ENCODE data around the gene GP5. TPM values are rescaled to one million over a fixed set of nuclear protein-coding genes. Genes with fewer than 3 reads are reported as not detected.

Gene GP5
- total RNA-seq, 2 donors from 2014 or later, result 0.09 to 0.13 TPM

DNA sequence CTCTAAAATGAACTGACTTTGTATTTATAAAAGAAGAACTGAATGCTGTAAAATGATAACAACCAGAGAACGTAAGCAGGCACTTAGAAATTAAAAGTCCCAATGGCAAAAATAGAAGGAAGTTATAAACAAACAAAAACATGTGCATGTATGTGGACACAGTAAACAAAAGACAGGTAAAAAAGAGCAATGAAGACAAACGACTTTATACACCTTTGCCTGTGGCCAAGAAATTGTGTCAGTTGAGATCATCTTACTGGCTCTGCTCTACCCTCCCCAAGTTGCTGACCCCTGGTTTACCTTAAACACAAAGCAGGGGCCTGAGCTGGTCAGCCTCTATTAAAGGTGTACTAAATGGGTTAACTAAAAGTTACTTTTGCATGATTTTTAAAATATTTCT is 41.7 kb upstream of the GP5 start:
- Mint-ChIP-seq H3K4me3 (peak overlapping the region; percentile 11), H3K36me3 (ENCODE audit: low read depth) (peaks cover 54% of the 10 kb centered on the region), H3K9me3 (no peaks in the 10 kb centered on the region), H3K27me3 (ENCODE audit: insufficient read depth) (no peaks in the 10 kb centered on the region), H3K4me1 (peaks cover 47% of the 10 kb centered on the region), H3K27ac (no peak overlapping the region)
- H3K27me3 ChIP-seq (ENCODE audit: control insufficient read depth, insufficient read depth, low read length, poor library complexity, severe bottlenecking), result no peaks in the 10 kb centered on the region
- 81 to 100% methylated on average over 1 to 2 of the region's 2 CpGs for WGBS, 2 experiments (ENCODE audit: insufficient coverage in 1 of 2, insufficient read length in 1 of 2)
- peaks cover 76% of the 10 kb centered on the region for H3K36me3 ChIP-seq (ENCODE audit: control insufficient read depth, insufficient read depth, low read length)
- DNase-seq, result no peak
- H3K27ac ChIP-seq (ENCODE audit: low read depth, low read length), result no peak overlapping the region
- peaks cover 11% of the 10 kb centered on the region for H3K4me1 ChIP-seq (ENCODE audit: control insufficient read depth, insufficient read depth, low read length)
- TF ChIP-seq, protein P1, sequence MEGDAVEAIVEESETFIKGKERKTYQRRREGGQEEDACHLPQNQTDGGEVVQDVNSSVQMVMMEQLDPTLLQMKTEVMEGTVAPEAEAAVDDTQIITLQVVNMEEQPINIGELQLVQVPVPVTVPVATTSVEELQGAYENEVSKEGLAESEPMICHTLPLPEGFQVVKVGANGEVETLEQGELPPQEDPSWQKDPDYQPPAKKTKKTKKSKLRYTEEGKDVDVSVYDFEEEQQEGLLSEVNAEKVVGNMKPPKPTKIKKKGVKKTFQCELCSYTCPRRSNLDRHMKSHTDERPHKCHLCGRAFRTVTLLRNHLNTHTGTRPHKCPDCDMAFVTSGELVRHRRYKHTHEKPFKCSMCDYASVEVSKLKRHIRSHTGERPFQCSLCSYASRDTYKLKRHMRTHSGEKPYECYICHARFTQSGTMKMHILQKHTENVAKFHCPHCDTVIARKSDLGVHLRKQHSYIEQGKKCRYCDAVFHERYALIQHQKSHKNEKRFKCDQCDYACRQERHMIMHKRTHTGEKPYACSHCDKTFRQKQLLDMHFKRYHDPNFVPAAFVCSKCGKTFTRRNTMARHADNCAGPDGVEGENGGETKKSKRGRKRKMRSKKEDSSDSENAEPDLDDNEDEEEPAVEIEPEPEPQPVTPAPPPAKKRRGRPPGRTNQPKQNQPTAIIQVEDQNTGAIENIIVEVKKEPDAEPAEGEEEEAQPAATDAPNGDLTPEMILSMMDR (conservative IDR thresholded peaks at IDR 0.05), result no peak
- no peaks in the 10 kb centered on the region for H3K9me3 ChIP-seq (ENCODE audit: control insufficient read depth, low read length)
- no peak overlapping the region for H3K9ac ChIP-seq (ENCODE audit: extremely low read depth, low read length, poor library complexity, severe bottlenecking)
- H3K4me3 ChIP-seq (ENCODE audit: low read length), result peak overlapping the region; percentile 47

DNA sequence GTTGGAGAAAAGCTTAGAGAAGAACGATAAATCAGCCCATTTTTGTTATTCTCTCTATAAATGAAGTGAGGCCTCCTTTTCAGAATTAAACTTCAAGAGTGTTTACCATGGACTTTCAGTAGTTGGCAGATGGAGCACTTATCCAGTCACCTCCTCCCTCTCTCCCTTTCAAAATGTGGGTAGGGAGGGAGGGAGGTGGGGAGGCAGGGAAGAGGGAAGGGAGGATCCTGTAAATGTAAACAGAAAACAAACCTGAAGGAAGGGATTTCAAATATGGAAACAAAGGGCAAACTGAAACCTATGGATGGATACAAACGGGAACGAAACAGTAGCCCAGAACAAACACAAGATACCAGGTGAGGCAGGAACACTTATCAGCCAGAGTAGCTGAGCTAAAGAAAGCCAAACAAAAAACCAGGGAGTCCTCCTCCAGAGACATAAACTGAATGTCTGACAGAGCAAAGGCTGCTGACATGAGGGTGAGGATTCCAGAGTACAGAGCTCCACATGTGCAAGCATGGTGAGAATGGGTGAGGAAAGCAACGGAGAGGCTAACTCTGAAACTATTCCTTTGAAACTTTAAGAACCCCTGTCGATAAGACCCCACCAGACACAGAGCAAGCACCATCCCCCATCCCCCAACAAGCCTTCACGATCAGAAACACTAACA is 41.0 kb upstream of the GP5 start:
- Mint-ChIP-seq H3K27me3 (ENCODE audit: insufficient read depth) (no peaks in the 10 kb centered on the region), H3K9me3 (no peaks in the 10 kb centered on the region), H3K36me3 (ENCODE audit: low read depth) (peaks cover 60% of the 10 kb centered on the region), H3K27ac (peak overlapping the region; percentile 9), H3K4me3 (peak overlapping the region; percentile 11), H3K4me1 (peaks cover 43% of the 10 kb centered on the region)
- Histone ChIP-seq H3K4me3 (ENCODE audit: low read length) (peak overlapping the region; percentile 47), H3K9me3 (ENCODE audit: control insufficient read depth, low read length) (no peaks in the 10 kb centered on the region), H3K27me3 (ENCODE audit: control insufficient read depth, insufficient read depth, low read length, poor library complexity, severe bottlenecking) (no peaks in the 10 kb centered on the region), H3K27ac (ENCODE audit: low read depth, low read length) (no peak overlapping the region), H3K9ac (ENCODE audit: extremely low read depth, low read length, poor library complexity, severe bottlenecking) (no peak overlapping the region), H3K4me1 (ENCODE audit: control insufficient read depth, insufficient read depth, low read length) (peaks cover 11% of the 10 kb centered on the region), H3K36me3 (ENCODE audit: control insufficient read depth, insufficient read depth, low read length) (peaks cover 76% of the 10 kb centered on the region)
- WGBS, 2 experiments (ENCODE audit: insufficient coverage in 1 of 2, insufficient read length in 1 of 2), result 75 to 100% methylated on average over 3 to 6 of the region's 6 CpGs
- no peak for DNase-seq
- TF ChIP-seq, protein P1 (conservative IDR thresholded peaks at IDR 0.05), result no peak

DNA sequence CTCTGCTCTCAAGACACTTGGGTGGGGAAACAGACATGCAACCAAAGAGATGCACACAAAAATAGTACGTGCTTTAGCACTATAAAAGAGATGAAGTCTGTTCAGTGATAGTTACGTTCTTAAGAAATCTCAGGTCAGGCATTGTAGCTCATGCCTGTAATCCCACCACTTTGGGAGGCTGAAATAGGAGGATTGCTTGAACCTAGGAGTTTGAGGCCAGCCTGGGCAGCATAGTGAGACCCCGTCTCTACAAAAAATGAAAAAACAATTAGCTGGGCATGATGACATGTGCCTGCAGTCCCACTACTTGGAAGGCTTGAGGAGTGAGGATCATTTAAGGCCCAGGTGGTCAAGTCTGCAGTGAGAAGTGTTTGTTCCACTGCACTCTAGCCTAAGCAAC is 35.4 kb upstream of the GP5 start:
- peaks cover 71% of the 10 kb centered on the region for H3K36me3 Mint-ChIP-seq (ENCODE audit: low read depth)
- no peak overlapping the region for H3K27ac Mint-ChIP-seq

More for the DNA sequence above, 35.4 kb upstream of the GP5 start:
- peaks cover 88% of the 10 kb centered on the region for H3K36me3 ChIP-seq (ENCODE audit: control insufficient read depth, insufficient read depth, low read length)
- no peaks in the 10 kb centered on the region for H3K9me3 Mint-ChIP-seq
- TF ChIP-seq, protein P1 (conservative IDR thresholded peaks at IDR 0.05), result no peak
- H3K27me3 ChIP-seq (ENCODE audit: control insufficient read depth, insufficient read depth, low read length, poor library complexity, severe bottlenecking), result no peaks in the 10 kb centered on the region
- H3K9me3 ChIP-seq (ENCODE audit: control insufficient read depth, low read length), result no peaks in the 10 kb centered on the region
- DNase-seq, result no peak
- H3K4me3 Mint-ChIP-seq, result no peak overlapping the region
- peaks cover 9% of the 10 kb centered on the region for H3K4me1 Mint-ChIP-seq
- no peaks in the 10 kb centered on the region for H3K4me1 ChIP-seq (ENCODE audit: control insufficient read depth, insufficient read depth, low read length)
- no peak overlapping the region for H3K4me3 ChIP-seq (ENCODE audit: low read length)
- 99 to 100% methylated on average over 3 of the region's 3 CpGs for WGBS, 2 experiments (ENCODE audit: insufficient coverage in 1 of 2, insufficient read length in 1 of 2)
- no peaks in the 10 kb centered on the region for H3K27me3 Mint-ChIP-seq (ENCODE audit: insufficient read depth)
- H3K9ac ChIP-seq (ENCODE audit: extremely low read depth, low read length, poor library complexity, severe bottlenecking), result no peak overlapping the region
- no peak overlapping the region for H3K27ac ChIP-seq (ENCODE audit: low read depth, low read length)
